ENCODE data around the gene FRMPD2. TPM values are rescaled to one million over a fixed set of nuclear protein-coding genes. Genes with fewer than 3 reads are reported as not detected.

FRMPD2 gene
- total and polyA plus RNA-seq, 7 donors = 0.09 TPM; not detected in 6

- intact Hi-C loops (cut with DNase I) = no loop called here
- no peak overlapping the region for H3K27ac ChIP-seq
- WGBS, 2 donors = 94 to 95% methylated on average over 6 of the region's 6 CpGs
Measured at GRCh38 chr10:48255722-48256121, 18.8 kb downstream of the FRMPD2 start.

GRCh38 chr10:48254750-48255512 lies 19.6 kb downstream of the FRMPD2 start:
- H3K9me3 ChIP-seq = peaks cover 0 to 2% (median 0%) of the 10 kb centered on the region in 4 donors
- no peak overlapping the region for H3K27ac ChIP-seq
- H3K4me3 ChIP-seq = no peak overlapping the region
- intact Hi-C loops (cut with DNase I) = no loop called here
- WGBS, 2 donors = 91 to 93% methylated on average over 5 of the region's 5 CpGs
- H3K27me3 ChIP-seq = no peaks in the 10 kb centered on the region
- no peaks in the 10 kb centered on the region for H3K36me3 ChIP-seq
- no peaks in the 10 kb centered on the region for H3K4me1 ChIP-seq
- TF ChIP-seq, protein P1, sequence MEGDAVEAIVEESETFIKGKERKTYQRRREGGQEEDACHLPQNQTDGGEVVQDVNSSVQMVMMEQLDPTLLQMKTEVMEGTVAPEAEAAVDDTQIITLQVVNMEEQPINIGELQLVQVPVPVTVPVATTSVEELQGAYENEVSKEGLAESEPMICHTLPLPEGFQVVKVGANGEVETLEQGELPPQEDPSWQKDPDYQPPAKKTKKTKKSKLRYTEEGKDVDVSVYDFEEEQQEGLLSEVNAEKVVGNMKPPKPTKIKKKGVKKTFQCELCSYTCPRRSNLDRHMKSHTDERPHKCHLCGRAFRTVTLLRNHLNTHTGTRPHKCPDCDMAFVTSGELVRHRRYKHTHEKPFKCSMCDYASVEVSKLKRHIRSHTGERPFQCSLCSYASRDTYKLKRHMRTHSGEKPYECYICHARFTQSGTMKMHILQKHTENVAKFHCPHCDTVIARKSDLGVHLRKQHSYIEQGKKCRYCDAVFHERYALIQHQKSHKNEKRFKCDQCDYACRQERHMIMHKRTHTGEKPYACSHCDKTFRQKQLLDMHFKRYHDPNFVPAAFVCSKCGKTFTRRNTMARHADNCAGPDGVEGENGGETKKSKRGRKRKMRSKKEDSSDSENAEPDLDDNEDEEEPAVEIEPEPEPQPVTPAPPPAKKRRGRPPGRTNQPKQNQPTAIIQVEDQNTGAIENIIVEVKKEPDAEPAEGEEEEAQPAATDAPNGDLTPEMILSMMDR (IDR thresholded peaks at IDR 0.05) = no peak
- TF ChIP-seq POLR2A (IDR thresholded peaks at IDR 0.05) (no peak), EP300 (IDR thresholded peaks at IDR 0.05) (no peak), POLR2AphosphoS5 (IDR thresholded peaks at IDR 0.05) (no peak)
- DNase-seq = peak; percentile 18

More at GRCh38 chr10:48255722-48256121, 18.8 kb downstream of the FRMPD2 start:
- TF ChIP-seq, protein P1 (IDR thresholded peaks at IDR 0.05) = no peak
- TF ChIP-seq POLR2AphosphoS5 (IDR thresholded peaks at IDR 0.05) = no peak
- no peak for TF ChIP-seq EP300 (IDR thresholded peaks at IDR 0.05)
- no peak for TF ChIP-seq POLR2A (IDR thresholded peaks at IDR 0.05)
- no peaks in the 10 kb centered on the region for H3K4me1 ChIP-seq
- H3K9me3 ChIP-seq = peaks cover 0 to 2% (median 0%) of the 10 kb centered on the region in 4 donors
- no peaks in the 10 kb centered on the region for H3K27me3 ChIP-seq
- no peak overlapping the region for H3K4me3 ChIP-seq
- peak; percentile 30 for DNase-seq
- H3K36me3 ChIP-seq = no peaks in the 10 kb centered on the region

- Histone ChIP-seq H3K36me3 (no peaks in the 10 kb centered on the region), H3K27ac (no peak overlapping the region), H3K4me1 (no peaks in the 10 kb centered on the region), H3K9me3 (no peaks in the 10 kb centered on the region), H3K27me3 (no peaks in the 10 kb centered on the region), H3K4me3 (no peak overlapping the region)
- peak; percentile 24 for DNase-seq
- TF ChIP-seq POLR2AphosphoS5 (IDR thresholded peaks at IDR 0.05) = no peak
- TF ChIP-seq POLR2A (IDR thresholded peaks at IDR 0.05) = no peak
- TF ChIP-seq, protein P1 (IDR thresholded peaks at IDR 0.05) = no peak
- TF ChIP-seq EP300 (IDR thresholded peaks at IDR 0.05) = no peak
- intact Hi-C loops (cut with DNase I) = no loop called here
- 84 to 92% methylated on average over 9 of the region's 9 CpGs for WGBS, 2 donors
Measured at GRCh38 chr10:48253970-48254657, 20.4 kb downstream of the FRMPD2 start.

DNA sequence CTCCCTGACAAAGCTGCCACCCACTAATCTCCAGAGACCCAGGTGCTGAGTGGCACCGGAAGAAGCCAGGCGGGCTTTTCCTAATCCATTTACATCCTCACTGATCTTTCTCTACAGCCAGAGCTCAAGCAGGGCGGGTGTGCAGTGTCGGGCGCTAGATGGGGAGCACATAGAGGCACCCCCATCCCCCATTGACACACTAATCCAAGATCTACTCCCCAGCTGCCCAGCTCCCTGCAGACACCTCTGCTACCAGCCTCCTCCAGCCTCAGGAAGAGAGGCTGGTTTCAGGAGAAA lies 22.2 kb downstream of the FRMPD2 start:
- no peak overlapping the region for H3K27ac ChIP-seq
- no peaks in the 10 kb centered on the region for H3K4me1 ChIP-seq
- no peaks in the 10 kb centered on the region for H3K36me3 ChIP-seq
- intact Hi-C loops (cut with DNase I) = no loop called here
- WGBS, 2 donors = 85 to 87% methylated on average over 5 of the region's 5 CpGs
- peak; percentile 17 for DNase-seq
- no peaks in the 10 kb centered on the region for H3K9me3 ChIP-seq
- no peak for TF ChIP-seq POLR2A (IDR thresholded peaks at IDR 0.05)
- TF ChIP-seq EP300 (IDR thresholded peaks at IDR 0.05) = no peak
- TF ChIP-seq, protein P1 (IDR thresholded peaks at IDR 0.05) = no peak
- TF ChIP-seq POLR2AphosphoS5 (IDR thresholded peaks at IDR 0.05) = no peak
- no peak overlapping the region for H3K4me3 ChIP-seq
- no peaks in the 10 kb centered on the region for H3K27me3 ChIP-seq

Measured in sigmoid colon (tissue), 7 donors.